A673 (cell line): Measurements from ENCODE around the gene ODAD4. TPM values are rescaled to one million over a fixed set of nuclear protein-coding genes. Genes with fewer than 3 reads are reported as not detected.

Experiments used
- BruUV-seq: library from RNA; stranded (reverse); fragments of 400-500 nt; replicated peaks from 2 replicates; lab custom pipeline; 2021; lab: Mats Ljungman, UMichigan
- CTCF ChIA-PET: fragments of 300-600 bp; sonication (Branson Sonifier 250); formaldehyde crosslinking; loops from one replicate; lab custom pipeline; 2022; ENCODE audit warnings: antibody characterized with exemption; lab: Charles Lee
- POLR2A ChIA-PET: fragments of 300-600 bp; sonication (Branson Sonifier 250); formaldehyde crosslinking; loops from one replicate; lab custom pipeline; 2022; ENCODE audit warnings: antibody characterized with exemption; ENCODE audit not compliant: low non-redundant PET; lab: Charles Lee
- DNase-seq: peaks from one replicate; pipeline ENCODE4 v3.0.0-alpha.2; 2015; ENCODE audit warnings: low spot score
- H3K27ac ChIP-seq: fragments of 200-600 bp; sonication (generic); 2 replicates; pipeline ENCODE4 v1.5.1; 2016; ENCODE audit warnings: mixed run types, low read depth, mild to moderate bottlenecking, mixed read lengths, antibody characterized with exemption, low read length; ENCODE audit not compliant: poor library complexity, severe bottlenecking
- H3K27me3 ChIP-seq: fragments of 200-600 bp; sonication (generic); replicated peaks from 2 replicates; pipeline ENCODE4 v1.6.1; 2017; ENCODE audit warnings: mixed run types, low read depth, mild to moderate bottlenecking, mixed read lengths, antibody characterized with exemption, low read length; ENCODE audit not compliant: insufficient read depth, poor library complexity
- H3K36me3 ChIP-seq: fragments of 200-600 bp; sonication (generic); 2 replicates; pipeline ENCODE4 v1.6.1; 2016; ENCODE audit warnings: mixed run types, mild to moderate bottlenecking, mixed read lengths, antibody characterized with exemption, low read length; ENCODE audit not compliant: insufficient read depth, poor library complexity, severe bottlenecking
- H3K4me1 ChIP-seq: fragments of 200-600 bp; sonication (generic); 2 replicates; pipeline ENCODE4 v1.6.1; 2017; ENCODE audit warnings: mixed run types, mild to moderate bottlenecking, mixed read lengths, antibody characterized with exemption, low read length; ENCODE audit not compliant: insufficient read depth, poor library complexity, severe bottlenecking
- H3K4me3 ChIP-seq: fragments of 200-600 bp; sonication (generic); 2 replicates; pipeline ENCODE4 v1.5.1; 2016; ENCODE audit warnings: low read depth, mixed run types, mild to moderate bottlenecking, mixed read lengths, low read length; ENCODE audit not compliant: poor library complexity, severe bottlenecking
- H3K9me3 ChIP-seq: fragments of 200-600 bp; sonication (generic); 2 replicates; pipeline ENCODE4 v1.6.1; 2016; ENCODE audit warnings: mixed run types, low read depth, mild to moderate bottlenecking, mixed read lengths, antibody characterized with exemption, low read length; ENCODE audit not compliant: poor library complexity, severe bottlenecking
- CTCF ChIP-seq: fragments of 300-800, 200-600 bp; sonication (generic); conservative IDR thresholded peaks from 2 replicates; pipeline ENCODE4 v1.5.1; 2017; ENCODE audit warnings: low read depth, mild to moderate bottlenecking, antibody characterized with exemption, low read length, moderate library complexity, mixed read lengths
- EZH2 ChIP-seq: fragments of 200-600 bp; sonication (generic); IDR thresholded peaks from 2 replicates; pipeline ENCODE4 v1.6.1; 2017; ENCODE audit warnings: borderline replicate concordance, low read depth, mild to moderate bottlenecking, mixed read lengths, antibody characterized with exemption, low read length; ENCODE audit not compliant: poor library complexity, severe bottlenecking
- intact Hi-C: fragments of 100-400 bp; cut with micrococcal nuclease; formaldehyde crosslinking; loops from one replicate; pipeline ENCODE4 v1.10.0; 2022; ENCODE audit not compliant: unreplicated experiment
- total RNA-seq: library from RNA; stranded (reverse); gene quantifications from 2 replicates; pipeline ENCODE4 v1.2.3, GENCODE V29; 2021

The ODAD4 gene
- total RNA-seq, 1 experiment from 2014 or later = 0.97 TPM

- BruUV-seq = no TSS peak
- TF ChIP-seq CTCF (no peak), EZH2 (no peak)
- H3K27me3 ChIP-seq = no peaks in the 10 kb centered on the region
- DNase-seq = no peak
- ChIA-PET CTCF (interaction anchor here (0.7 kb wide), 1 partner anchor 27 kb away, joined by 15 read pairs; no protein-coding TSS in a partner anchor), POLR2A (no interaction called here)
- no peaks in the 10 kb centered on the region for H3K36me3 ChIP-seq
- H3K27ac ChIP-seq = no peak overlapping the region
- no peaks in the 10 kb centered on the region for H3K9me3 ChIP-seq
- intact Hi-C loops = loop anchor here (2.0 kb wide), 1 partner anchor 219 kb away; no protein-coding TSS in a partner anchor
- H3K4me3 ChIP-seq = no peak overlapping the region
- no peaks in the 10 kb centered on the region for H3K4me1 ChIP-seq
Observed at GRCh38 chr17:41957869-41958439, 27.5 kb downstream of the ODAD4 start.

GRCh38 chr17:41959030-41959335 is 28.6 kb downstream of the ODAD4 start:
- H3K9me3 ChIP-seq = no peaks in the 10 kb centered on the region
- H3K4me1 ChIP-seq = no peaks in the 10 kb centered on the region
- ChIA-PET CTCF (interaction anchor here (0.6 to 1.3 kb wide), 4 partner anchors 26 to 221 kb away, joined by 3 to 15 read pairs (median 4); partner anchors contain the start of gene ODAD4), POLR2A (no interaction called here)
- H3K4me3 ChIP-seq = no peak overlapping the region
- no peak for DNase-seq
- no TSS peak for BruUV-seq
- no peak overlapping the region for H3K27ac ChIP-seq
- H3K36me3 ChIP-seq = no peaks in the 10 kb centered on the region
- no peak for TF ChIP-seq EZH2
- TF ChIP-seq CTCF = no peak
- intact Hi-C loops = loop anchor here (2.0 kb wide), 1 partner anchor 220 kb away; no protein-coding TSS in a partner anchor
- H3K27me3 ChIP-seq = no peaks in the 10 kb centered on the region

- peak; percentile 27 for DNase-seq
- Histone ChIP-seq H3K9me3 (no peaks in the 10 kb centered on the region), H3K4me3 (no peak overlapping the region), H3K36me3 (no peaks in the 10 kb centered on the region), H3K4me1 (no peaks in the 10 kb centered on the region), H3K27ac (no peak overlapping the region), H3K27me3 (no peaks in the 10 kb centered on the region)
- BruUV-seq = no TSS peak
- ChIA-PET CTCF (interaction anchor here (0.6 to 1.3 kb wide), 3 partner anchors 29 to 222 kb away, joined by 3 to 4 read pairs (median 3); partner anchors contain the start of gene ODAD4), POLR2A (no interaction called here)
- intact Hi-C loops = loop anchor here (2.0 kb wide), 1 partner anchor 221 kb away; no protein-coding TSS in a partner anchor
- TF ChIP-seq CTCF (0 out of 2 replicates have a peak, but pooled peaks have one; percentile 31), EZH2 (no peak)
Observed at GRCh38 chr17:41959336-41960095, 29.1 kb downstream of the ODAD4 start.
